Spleen (tissue), 11 donors: Measurements from ENCODE around the gene SDF2L1. TPM values are rescaled to one million over a fixed set of nuclear protein-coding genes. Genes with fewer than 3 reads are reported as not detected.
"Not testable (repeated sequence)": the region's sequence is repeated elsewhere in the genome, so short reads cannot be mapped to it uniquely, and the experiment has no call there.

Experiments used
- DNase-seq: peaks from one replicate; pipeline ENCODE4 v3.0.0-alpha.2; 2020
- H3K27ac ChIP-seq, 8 donors: fragments of 200-600 bp; sonication (generic) in 7 of 8; 1 replicate in 4 of 8; 2 replicates in 4 of 8; pipeline versions ENCODE4 v1.5.0 to v1.8.0; 2016 to 2021; ENCODE audit warnings: inconsistent platforms in 4 of 8, mild to moderate bottlenecking in 4 of 8, moderate library complexity in 1 of 8
- H3K27me3 ChIP-seq, 7 donors: fragments of 200-600 bp; sonication (generic) in 6 of 7; replicated peaks in 1 of 7; 1 replicate in 4 of 7; 2 replicates in 3 of 7; pipeline versions ENCODE4 v1.5.0 to v1.8.0; 2016 to 2021; ENCODE audit warnings: inconsistent platforms in 3 of 7, mild to moderate bottlenecking in 1 of 7
- H3K36me3 ChIP-seq, 6 donors: fragments of 200-600 bp; sonication (generic) in 5 of 6; 1 replicate in 4 of 6; 2 replicates in 2 of 6; pipeline versions ENCODE4 v1.5.0 to v1.8.0; 2016 to 2021; ENCODE audit warnings: inconsistent platforms in 2 of 6
- H3K4me1 ChIP-seq, 6 donors: fragments of 200-600 bp; sonication (generic) in 5 of 6; 1 replicate in 3 of 6; 2 replicates in 3 of 6; pipeline versions ENCODE4 v1.5.0 to v1.8.0; 2016 to 2021; ENCODE audit warnings: inconsistent platforms in 3 of 6
- H3K4me3 ChIP-seq, 8 donors: fragments of 200-600 bp; sonication (generic) in 7 of 8; 1 replicate in 4 of 8; 2 replicates in 4 of 8; pipeline versions ENCODE4 v1.5.0 to v1.8.0; 2016 to 2021; ENCODE audit warnings: inconsistent platforms in 4 of 8, mild to moderate bottlenecking in 4 of 8, moderate library complexity in 2 of 8
- H3K9me3 ChIP-seq, 8 donors: fragments of 200-600 bp; sonication (generic) in 7 of 8; 1 replicate in 4 of 8; 2 replicates in 4 of 8; pipeline versions ENCODE4 v1.5.0 to v1.8.0; 2016 to 2021; ENCODE audit warnings: inconsistent platforms in 4 of 8
- POLR2A ChIP-seq, 3 donors: fragments of 450-650 bp; IDR thresholded peaks; one replicate each; pipeline ENCODE4 v1.5.1; 2017; ENCODE audit warnings: antibody characterized with exemption in 3 of 3, mild to moderate bottlenecking in 1 of 3
- POLR2AphosphoS5 ChIP-seq, 3 donors: sonication (generic); formaldehyde crosslinking; IDR thresholded peaks; one replicate each; pipeline ENCODE4 v1.5.1; 2017; ENCODE audit warnings: antibody characterized with exemption in 3 of 3
- WGBS, 5 donors: extraction: QIAGEN DNeasy Blood & Tissue Kit in 3 of 5; methylation state at CpG; one replicate each; pipeline versions ENCODE4 v1.1.5 to v1.1.7; 2013 to 2018; 5-methylcytosine and 5-hydroxymethylcytosine counted together
- intact Hi-C: fragments of 100-400 bp; cut with DNase I; formaldehyde crosslinking; loops from one replicate; pipeline ENCODE4 v1.15.0; 2023; ENCODE audit warnings: low total_unique reads
- polyA plus RNA-seq, 3 donors: library from polyadenylated mRNA; stranded (reverse); fragments of 200-250 nt; gene quantifications; one replicate each; pipeline ENCODE4 v1.2.1, GENCODE V29; 2013
- total RNA-seq, 7 donors: library from RNA; depleted of rRNA in 3 of 7; stranded (reverse); fragments of >200 nt in 3 of 7; fragmentation: NEBNext Ultra II Directional in 4 of 7; extraction: Animal tissue kit (Norgen Biotek cat#: 25700) in 4 of 7; gene quantifications; one replicate each; pipeline versions ENCODE4 v1.1.0 to v1.2.1, GENCODE V29; 2016 to 2021
- TF ChIP-seq, protein P1 (sequence below), 11 experiments: fragments of 200-600 bp in 7 of 11; fragments of 450-650 bp in 4 of 11; sonication (generic) in 4 of 11; IDR thresholded peaks in 8 of 11; conservative IDR thresholded peaks in 3 of 11; 1 replicate in 7 of 11; 2 replicates in 4 of 11; pipeline versions ENCODE4 v1.4.0 to v1.8.0; 2016 to 2021; ENCODE audit warnings: antibody characterized with exemption in 11 of 11, inconsistent platforms in 4 of 11, mild to moderate bottlenecking in 1 of 11
- donor health status: healthy with polysubstance abuse.
- donor health status: DM: no; HTN: no; CAD: no; lungs with moderate emphysema.
- donor health status: DM: no; HTN: no; CAD: no.
- donor health status: Bipolar disorder and iron deficiency.
- donor health status: healthy.
- donor health status: DM: no; HTN: no; CAD: no.
- donor health status: DM: yes; HTN: yes; CAD: no.

Gene SDF2L1
- total and polyA plus RNA-seq, 10 donors = 16.6 to 51.9 (median 35.6) TPM

GRCh38 chr22:21643533-21644357, 1.6 kb downstream of the SDF2L1 start:
- no peaks in the 10 kb centered on the region for H3K9me3 ChIP-seq
- H3K36me3 ChIP-seq = peaks cover 0 to 39% (median 13%) of the 10 kb centered on the region in 6 donors
- TF ChIP-seq POLR2AphosphoS5 (IDR thresholded peaks at IDR 0.05) (no peak), POLR2A (IDR thresholded peaks at IDR 0.05) (no peak)
- TF ChIP-seq, protein P1, sequence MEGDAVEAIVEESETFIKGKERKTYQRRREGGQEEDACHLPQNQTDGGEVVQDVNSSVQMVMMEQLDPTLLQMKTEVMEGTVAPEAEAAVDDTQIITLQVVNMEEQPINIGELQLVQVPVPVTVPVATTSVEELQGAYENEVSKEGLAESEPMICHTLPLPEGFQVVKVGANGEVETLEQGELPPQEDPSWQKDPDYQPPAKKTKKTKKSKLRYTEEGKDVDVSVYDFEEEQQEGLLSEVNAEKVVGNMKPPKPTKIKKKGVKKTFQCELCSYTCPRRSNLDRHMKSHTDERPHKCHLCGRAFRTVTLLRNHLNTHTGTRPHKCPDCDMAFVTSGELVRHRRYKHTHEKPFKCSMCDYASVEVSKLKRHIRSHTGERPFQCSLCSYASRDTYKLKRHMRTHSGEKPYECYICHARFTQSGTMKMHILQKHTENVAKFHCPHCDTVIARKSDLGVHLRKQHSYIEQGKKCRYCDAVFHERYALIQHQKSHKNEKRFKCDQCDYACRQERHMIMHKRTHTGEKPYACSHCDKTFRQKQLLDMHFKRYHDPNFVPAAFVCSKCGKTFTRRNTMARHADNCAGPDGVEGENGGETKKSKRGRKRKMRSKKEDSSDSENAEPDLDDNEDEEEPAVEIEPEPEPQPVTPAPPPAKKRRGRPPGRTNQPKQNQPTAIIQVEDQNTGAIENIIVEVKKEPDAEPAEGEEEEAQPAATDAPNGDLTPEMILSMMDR (IDR thresholded peaks at IDR 0.05 in 8 of 11, conservative IDR thresholded peaks at IDR 0.05 in 3 of 11) = no peak
- peak overlapping the region in 1 of 8 donors; percentile 83 for H3K27ac ChIP-seq
- 82 to 89% (median 88%) methylated on average over 20 to 22 of the region's 22 CpGs for WGBS, 5 donors
- intact Hi-C loops = no loop called here
- H3K27me3 ChIP-seq = no peaks in the 10 kb centered on the region
- peak overlapping the region in 4 of 8 donors; percentile 73 to 82 (median 77) for H3K4me3 ChIP-seq
- H3K4me1 ChIP-seq = peaks cover 10 to 45% (median 33%) of the 10 kb centered on the region in 6 donors
- DNase-seq = no peak

DNA sequence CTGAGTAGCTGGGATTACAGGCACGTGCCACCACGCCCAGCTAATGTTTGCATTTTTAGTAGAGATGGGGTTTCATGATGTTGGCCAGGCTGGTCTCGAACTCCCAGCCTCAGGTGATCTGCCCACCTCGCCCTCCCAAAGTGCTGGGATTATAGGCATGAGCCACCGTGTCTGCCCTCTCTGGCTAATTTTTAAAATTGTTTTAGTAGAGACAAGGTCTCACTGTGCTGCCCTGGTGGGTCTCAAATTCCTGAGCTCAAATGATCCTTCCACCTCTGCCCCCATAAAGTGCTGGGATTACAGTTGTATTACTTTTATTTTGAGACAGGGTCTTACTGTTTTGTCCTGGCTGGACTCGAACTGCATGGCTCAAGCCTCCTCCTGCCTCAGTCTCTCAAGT, 3.4 kb downstream of the SDF2L1 start:
- H3K27me3 ChIP-seq, DNase-seq, H3K27ac ChIP-seq, H3K4me3 ChIP-seq, H3K9me3 ChIP-seq, intact Hi-C loops: not testable (repeated sequence)
- Histone ChIP-seq H3K36me3 (peaks cover 0 to 52% (median 13%) of the 10 kb centered on the region in 6 donors), H3K4me1 (peaks cover 10 to 48% (median 33%) of the 10 kb centered on the region in 6 donors)
- 87 to 94% (median 92%) methylated on average over 6 of the region's 6 CpGs for WGBS, 5 donors

DNA sequence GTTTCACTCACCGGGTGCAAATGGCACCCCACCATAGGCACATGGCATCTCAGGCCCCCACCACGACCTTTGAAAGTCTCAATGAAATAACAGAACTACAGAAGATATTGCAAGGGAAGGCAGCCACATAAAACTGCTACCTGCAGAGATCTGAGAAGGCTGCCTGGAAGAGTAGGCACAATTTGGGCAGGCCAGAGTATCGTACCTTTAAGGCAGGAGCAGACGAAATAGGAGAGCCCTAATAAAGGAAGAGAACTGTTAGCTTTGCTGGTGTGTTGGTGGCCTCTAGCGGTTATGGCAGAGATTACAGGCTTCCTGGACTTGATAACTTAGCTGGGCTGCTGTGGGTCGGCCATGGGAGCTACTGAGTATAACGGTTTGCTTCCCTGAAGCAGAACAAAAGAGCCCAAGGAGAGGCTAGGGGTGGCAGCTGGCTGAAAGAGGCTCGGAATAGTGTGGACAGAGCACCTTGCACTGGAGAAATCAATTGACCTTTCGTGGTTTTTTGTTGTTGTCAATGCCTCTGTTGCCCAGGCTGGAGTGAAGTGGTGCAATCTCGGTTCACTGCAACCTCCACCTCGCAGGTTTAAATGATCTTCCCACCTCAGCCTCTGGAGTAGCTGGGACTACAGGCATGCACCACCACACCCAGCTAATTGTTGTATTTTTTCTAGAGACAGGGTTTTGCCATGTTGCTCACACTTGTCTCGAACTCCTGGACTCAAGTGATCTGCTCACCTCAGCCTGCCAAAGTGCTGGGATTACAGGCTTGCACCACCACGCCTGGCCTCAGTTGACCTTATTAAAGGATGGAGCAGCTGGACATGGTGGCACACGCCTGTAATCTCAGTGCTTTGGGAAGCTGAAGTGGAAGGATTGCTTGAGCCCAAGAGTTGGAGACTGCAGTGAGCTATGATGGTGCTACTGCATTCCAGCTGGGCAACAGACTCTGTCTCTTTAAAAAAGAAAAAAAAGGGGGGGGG, 4.8 kb downstream of the SDF2L1 start:
- no peak for DNase-seq
- intact Hi-C loops = no loop called here

GRCh38 chr22:21650280-21650679, 8.2 kb downstream of the SDF2L1 start:
- Histone ChIP-seq H3K27me3 (no peaks in the 10 kb centered on the region), H3K4me1 (peaks cover 4 to 42% (median 33%) of the 10 kb centered on the region in 6 donors), H3K9me3 (no peaks in the 10 kb centered on the region), H3K36me3 (peaks cover 0 to 32% (median 4%) of the 10 kb centered on the region in 6 donors), H3K27ac (no peak overlapping the region), H3K4me3 (no peak overlapping the region)
- DNase-seq = no peak
- TF ChIP-seq POLR2A (IDR thresholded peaks at IDR 0.05) (no peak), POLR2AphosphoS5 (IDR thresholded peaks at IDR 0.05) (no peak)
- TF ChIP-seq, protein P1 (IDR thresholded peaks at IDR 0.05 in 8 of 11, conservative IDR thresholded peaks at IDR 0.05 in 3 of 11) = no peak
- 89 to 93% (median 92%) methylated on average over 7 of the region's 7 CpGs for WGBS, 5 donors
- intact Hi-C loops = no loop called here

More for the DNA sequence above, 4.8 kb downstream of the SDF2L1 start:
- no peaks in the 10 kb centered on the region for H3K27me3 ChIP-seq
- no peaks in the 10 kb centered on the region for H3K9me3 ChIP-seq
- H3K27ac ChIP-seq = no peak overlapping the region
- TF ChIP-seq, protein P1 (IDR thresholded peaks at IDR 0.05 in 8 of 11, conservative IDR thresholded peaks at IDR 0.05 in 3 of 11) = peak; percentile 77 to 93 (median 90)
- no peak for TF ChIP-seq POLR2A (IDR thresholded peaks at IDR 0.05)
- peaks cover 5 to 49% (median 34%) of the 10 kb centered on the region in 6 donors for H3K4me1 ChIP-seq
- H3K4me3 ChIP-seq = no peak overlapping the region
- 46 to 53% (median 47%) methylated on average over 14 of the region's 14 CpGs for WGBS, 5 donors
- peaks cover 0 to 52% (median 13%) of the 10 kb centered on the region in 6 donors for H3K36me3 ChIP-seq
